Cardiac fibroblast (primary cell): ENCODE results near the gene PLD1.

ENCODE experiments used
- DNase-seq, 2 donors: peaks; one replicate each; pipeline versions ENCODE4 v3.0.0 to v3.0.0-alpha.2; 2010; ENCODE audit warnings: low read depth in 2 of 2
- H3K4me3 ChIP-seq, 2 donors: replicated peaks in 1 of 2; 1 replicate in 1 of 2; 2 replicates in 1 of 2; pipeline ENCODE4 v1.5.1; 2011; ENCODE audit warnings: low read depth in 2 of 2, low read length in 2 of 2, mild to moderate bottlenecking in 2 of 2, moderate library complexity in 1 of 2
- CTCF ChIP-seq: IDR thresholded peaks from one replicate; pipeline ENCODE4 v1.5.1; 2011; ENCODE audit warnings: low read depth, mild to moderate bottlenecking, low read length, inconsistent platforms

Gene PLD1

GRCh38 chr3:171680726-171681411 is 129.4 kb downstream of the PLD1 start:
- no peak for DNase-seq
- TF ChIP-seq CTCF = no peak
- H3K4me3 ChIP-seq = no peak overlapping the region

- no peak for DNase-seq
- TF ChIP-seq CTCF = no peak
- no peak overlapping the region for H3K4me3 ChIP-seq
These were observed 131.3 kb downstream of the PLD1 start for GRCh38 chr3:171678971-171679492.

- no peak for TF ChIP-seq CTCF
- H3K4me3 ChIP-seq = no peak overlapping the region
- no peak for DNase-seq
These were observed 132.6 kb downstream of the PLD1 start for GRCh38 chr3:171677706-171678105.

- no peak for TF ChIP-seq CTCF
- DNase-seq = no peak
- no peak overlapping the region for H3K4me3 ChIP-seq
These were observed 133.6 kb downstream of the PLD1 start for GRCh38 chr3:171676601-171677175.

GRCh38 chr3:171673951-171674350 is 136.3 kb downstream of the PLD1 start:
- TF ChIP-seq CTCF = no peak
- DNase-seq = no peak
- H3K4me3 ChIP-seq = no peak overlapping the region

- TF ChIP-seq CTCF = no peak
- no peak for DNase-seq
- H3K4me3 ChIP-seq = no peak overlapping the region
These were observed 137.7 kb downstream of the PLD1 start for GRCh38 chr3:171672538-171672937.
